VCaP (cell line): ENCODE measurements around the gene TMEM125.
A peak's percentile ranks its signal among the peaks of the same experiment; 100 is the strongest.

Source experiments
- H3K27ac ChIP-seq: fragments of 450-650 bp; 2 replicates; pipeline ENCODE4 v1.5.1; 2017
- CTCF ChIP-seq: fragments of 450-650 bp; conservative IDR thresholded peaks from 2 replicates; pipeline ENCODE4 v1.5.1; 2017; ENCODE audit warnings: mild to moderate bottlenecking, moderate library complexity

TMEM125 gene

GRCh38 chr1:43256675-43257570, 12.9 kb upstream of the TMEM125 start:
- no peak for TF ChIP-seq CTCF
- H3K27ac ChIP-seq = no peak overlapping the region

- TF ChIP-seq CTCF = no peak
- no peak overlapping the region for H3K27ac ChIP-seq
Measured at GRCh38 chr1:43258370-43258769, 11.4 kb upstream of the TMEM125 start.

- TF ChIP-seq CTCF = no peak
Measured at GRCh38 chr1:43265431-43265830, 4.4 kb upstream of the TMEM125 start.

GRCh38 chr1:43266881-43267280, 2.9 kb upstream of the TMEM125 start:
- no peak overlapping the region for H3K27ac ChIP-seq
- no peak for TF ChIP-seq CTCF

More at GRCh38 chr1:43265431-43265830, 4.4 kb upstream of the TMEM125 start:
- H3K27ac ChIP-seq = no peak overlapping the region; the same call in 1 of the 2 replicates

GRCh38 chr1:43267291-43267805, 2.4 kb upstream of the TMEM125 start:
- H3K27ac ChIP-seq = no peak overlapping the region
- TF ChIP-seq CTCF = no peak

GRCh38 chr1:43267818-43268425, 1.9 kb upstream of the TMEM125 start:
- TF ChIP-seq CTCF = no peak

GRCh38 chr1:43270421-43271095, 775 bp downstream of the TMEM125 start:
- peak overlapping the region; percentile 73 for H3K27ac ChIP-seq
- no peak for TF ChIP-seq CTCF

More at GRCh38 chr1:43267818-43268425, 1.9 kb upstream of the TMEM125 start:
- H3K27ac ChIP-seq = no peak overlapping the region
